HFFc6 (cell line): ENCODE results near the gene CITED2. TPM values are rescaled to one million over a fixed set of nuclear protein-coding genes. Genes with fewer than 3 reads are reported as not detected.
A peak's percentile ranks its signal among the peaks of the same experiment; 100 is the strongest.

Source experiments
- DNase-seq: peaks from one replicate; pipeline ENCODE4 v3.0.0-alpha.2; 2018
- H3K27ac Mint-ChIP-seq: 2 replicates; pipeline ENCODE4 v1.8.0; 2020; ENCODE audit warnings: mild to moderate bottlenecking, mixed read lengths
- H3K27me3 Mint-ChIP-seq: 2 replicates; pipeline ENCODE4 v1.8.0; 2021; ENCODE audit warnings: mild to moderate bottlenecking, moderate library complexity, mixed read lengths; ENCODE audit not compliant: insufficient read depth
- H3K36me3 Mint-ChIP-seq: 2 replicates; pipeline ENCODE4 v1.8.0; 2021; ENCODE audit warnings: low read depth, mixed read lengths
- H3K4me1 Mint-ChIP-seq: 2 replicates; pipeline ENCODE4 v1.8.0; 2020; ENCODE audit warnings: low read depth, mixed read lengths
- H3K4me3 Mint-ChIP-seq: 2 replicates; pipeline ENCODE4 v1.8.0; 2020; ENCODE audit warnings: mild to moderate bottlenecking, moderate library complexity, mixed read lengths
- H3K9me3 Mint-ChIP-seq: 2 replicates; pipeline ENCODE4 v1.8.0; 2020; ENCODE audit warnings: mild to moderate bottlenecking, mixed read lengths
- CTCF ChIP-seq: fragments of 200-600 bp; sonication (generic); IDR thresholded peaks from 2 replicates; pipeline ENCODE4 v1.5.0; 2021; ENCODE audit warnings: antibody characterized with exemption, mild to moderate bottlenecking
- total RNA-seq, 6 experiments: library from RNA; stranded (reverse); fragmentation: NEBNext Ultra II Directional; extraction: Animal tissue kit (Norgen Biotek cat#: 25700); gene quantifications; 2 replicates in 1 of 6; 3 replicates in 5 of 6; pipeline ENCODE4 v1.2.3, GENCODE V29; 2021

The CITED2 gene
- total RNA-seq, 6 experiments from 2014 or later = 1,147 to 1,717 (median 1,616) TPM

DNA sequence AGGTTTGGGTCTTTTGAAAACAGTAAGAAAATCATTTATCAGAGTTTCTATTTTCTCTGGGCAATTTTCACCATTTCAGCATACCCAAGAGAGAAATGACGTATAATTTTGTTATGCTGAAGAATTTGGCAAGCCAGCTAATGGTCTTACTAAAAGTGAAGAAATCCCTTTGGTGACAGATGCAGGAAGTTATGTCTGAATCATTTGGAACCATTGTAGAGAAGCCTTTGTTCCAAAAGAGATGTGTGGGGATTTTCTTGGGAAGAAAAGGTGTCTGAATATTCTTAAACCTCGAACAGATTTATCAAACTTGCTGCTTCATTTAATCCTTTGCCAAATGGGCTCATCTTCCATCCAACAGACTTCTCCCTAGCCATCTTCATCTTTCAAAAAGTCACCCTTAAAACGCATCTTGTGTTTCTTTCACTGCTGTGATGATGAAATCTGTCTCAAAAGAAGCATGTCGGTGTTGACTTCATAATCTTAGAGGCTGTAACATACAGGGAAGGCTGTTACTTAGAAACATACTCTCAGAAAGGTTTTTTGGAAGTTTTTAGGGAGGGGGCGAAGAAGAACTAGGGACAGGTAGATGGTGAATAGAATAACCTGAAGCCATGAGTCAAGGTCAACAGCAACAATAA is 39.5 kb downstream of the CITED2 start:
- TF ChIP-seq CTCF = no peak
- H3K4me1 Mint-ChIP-seq = peaks cover 29% of the 10 kb centered on the region
- peak; percentile 85 for DNase-seq
- H3K4me3 Mint-ChIP-seq = peak overlapping the region; percentile 28
- H3K9me3 Mint-ChIP-seq = no peaks in the 10 kb centered on the region
- H3K27ac Mint-ChIP-seq = peak overlapping the region; percentile 86
- H3K36me3 Mint-ChIP-seq = no peaks in the 10 kb centered on the region
- H3K27me3 Mint-ChIP-seq = no peaks in the 10 kb centered on the region

DNA sequence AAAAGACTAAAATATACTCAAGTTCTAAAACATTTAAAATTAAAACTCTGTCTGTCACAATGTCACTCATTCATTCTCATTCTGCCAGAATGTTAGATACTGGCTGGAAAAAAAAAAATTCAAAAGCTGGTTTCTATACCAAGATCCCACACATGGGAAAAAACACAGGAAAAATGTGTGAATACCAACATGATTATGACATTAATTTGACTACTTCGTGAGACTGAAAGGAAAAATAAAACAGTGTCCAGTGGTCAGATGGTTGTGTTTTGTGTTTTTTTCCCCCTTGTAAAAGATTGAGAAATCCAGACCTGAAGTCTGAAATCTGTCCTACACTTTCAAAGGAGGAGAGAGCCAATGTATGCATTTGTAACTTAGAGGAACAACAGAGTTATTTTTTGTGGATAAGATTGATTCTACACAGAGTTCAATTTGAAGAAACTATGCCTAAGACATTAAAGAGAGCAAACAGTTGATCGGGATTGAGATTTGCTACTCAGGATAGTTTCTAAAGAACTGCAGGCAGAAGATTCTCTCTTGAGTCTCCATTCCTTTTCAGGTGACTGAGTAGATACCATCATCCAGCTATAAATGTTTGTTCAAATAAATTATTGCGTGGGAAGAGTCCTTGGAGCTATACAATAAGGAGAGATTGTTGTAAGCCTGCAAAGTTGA is 43.5 kb downstream of the CITED2 start:
- H3K4me3 Mint-ChIP-seq = no peak overlapping the region
- H3K36me3 Mint-ChIP-seq = no peaks in the 10 kb centered on the region
- H3K27ac Mint-ChIP-seq = no peak overlapping the region
- no peak for DNase-seq
- no peaks in the 10 kb centered on the region for H3K27me3 Mint-ChIP-seq
- H3K4me1 Mint-ChIP-seq = peaks cover 14% of the 10 kb centered on the region
- TF ChIP-seq CTCF = no peak
- H3K9me3 Mint-ChIP-seq = no peaks in the 10 kb centered on the region

GRCh38 chr6:139330306-139330705 is 44.1 kb downstream of the CITED2 start:
- no peak for DNase-seq
- TF ChIP-seq CTCF = no peak
- no peak overlapping the region for H3K27ac Mint-ChIP-seq
- no peaks in the 10 kb centered on the region for H3K27me3 Mint-ChIP-seq
- peaks cover 12% of the 10 kb centered on the region for H3K4me1 Mint-ChIP-seq
- no peaks in the 10 kb centered on the region for H3K9me3 Mint-ChIP-seq
- no peak overlapping the region for H3K4me3 Mint-ChIP-seq
- no peaks in the 10 kb centered on the region for H3K36me3 Mint-ChIP-seq

DNA sequence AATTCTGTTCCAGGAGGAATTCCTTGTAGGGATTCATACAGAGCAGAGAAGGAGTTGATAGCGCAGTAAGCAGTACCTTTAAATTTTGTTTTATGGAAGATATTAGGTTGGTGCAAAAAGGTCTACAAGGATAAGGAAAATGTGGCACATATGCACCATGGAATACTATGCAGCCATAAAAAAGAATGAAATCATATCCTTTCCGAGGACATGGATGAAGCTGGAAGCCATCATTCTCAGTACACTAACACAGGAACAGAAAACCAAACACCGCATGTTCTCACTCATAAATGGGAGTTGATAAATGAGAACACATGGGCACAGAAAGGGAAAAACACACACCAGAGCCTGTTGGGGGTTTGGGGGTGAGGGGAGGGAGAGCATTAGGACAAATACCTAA is 45.2 kb downstream of the CITED2 start:
- no peak overlapping the region for H3K27ac Mint-ChIP-seq
- no peak for DNase-seq
- no peak for TF ChIP-seq CTCF
- peaks cover 3% of the 10 kb centered on the region for H3K4me1 Mint-ChIP-seq
- no peaks in the 10 kb centered on the region for H3K27me3 Mint-ChIP-seq
- H3K36me3 Mint-ChIP-seq = no peaks in the 10 kb centered on the region
- no peaks in the 10 kb centered on the region for H3K9me3 Mint-ChIP-seq
- H3K4me3 Mint-ChIP-seq = no peak overlapping the region

- Mint-ChIP-seq H3K4me3 (no peak overlapping the region), H3K9me3 (no peaks in the 10 kb centered on the region), H3K4me1 (peaks cover 10% of the 10 kb centered on the region), H3K36me3 (no peaks in the 10 kb centered on the region), H3K27me3 (no peaks in the 10 kb centered on the region; the same call in 1 of the 2 replicates), H3K27ac (no peak overlapping the region)
- no peak for TF ChIP-seq CTCF
- no peak for DNase-seq
Measured at GRCh38 chr6:139327038-139327437, 47.4 kb downstream of the CITED2 start.
